ENCODE data around the gene TMEM107.

Gene TMEM107

DNA sequence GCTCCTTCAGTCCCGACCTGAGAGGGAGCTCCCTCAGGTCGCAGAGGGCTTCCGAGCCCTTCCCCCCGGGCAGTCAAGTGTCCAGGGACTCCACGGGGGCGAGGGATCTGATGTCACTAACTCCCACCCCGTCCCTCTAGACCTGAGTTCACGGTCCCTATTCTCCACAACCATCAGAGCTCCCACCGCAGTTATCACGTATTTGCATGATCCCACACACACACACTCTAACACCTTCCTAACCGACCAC, 20.3 kb downstream of the TMEM107 start:
- FAIRE-seq, result no peak
- TF ChIP-seq POU2F2 (IDR thresholded peaks at IDR 0.05; ENCODE audit: low read depth, low read length) (0 out of 2 replicates have a peak, but pooled peaks have one; percentile 78), PAX5 (IDR thresholded peaks at IDR 0.05; ENCODE audit: insufficient read depth, low read length, severe bottlenecking) (no peak), SPI1 (IDR thresholded peaks at IDR 0.05; ENCODE audit: low read depth, low read length) (no peak)
- DNase-seq (ENCODE audit: insufficient read length, low spot score), result no peak

DNA sequence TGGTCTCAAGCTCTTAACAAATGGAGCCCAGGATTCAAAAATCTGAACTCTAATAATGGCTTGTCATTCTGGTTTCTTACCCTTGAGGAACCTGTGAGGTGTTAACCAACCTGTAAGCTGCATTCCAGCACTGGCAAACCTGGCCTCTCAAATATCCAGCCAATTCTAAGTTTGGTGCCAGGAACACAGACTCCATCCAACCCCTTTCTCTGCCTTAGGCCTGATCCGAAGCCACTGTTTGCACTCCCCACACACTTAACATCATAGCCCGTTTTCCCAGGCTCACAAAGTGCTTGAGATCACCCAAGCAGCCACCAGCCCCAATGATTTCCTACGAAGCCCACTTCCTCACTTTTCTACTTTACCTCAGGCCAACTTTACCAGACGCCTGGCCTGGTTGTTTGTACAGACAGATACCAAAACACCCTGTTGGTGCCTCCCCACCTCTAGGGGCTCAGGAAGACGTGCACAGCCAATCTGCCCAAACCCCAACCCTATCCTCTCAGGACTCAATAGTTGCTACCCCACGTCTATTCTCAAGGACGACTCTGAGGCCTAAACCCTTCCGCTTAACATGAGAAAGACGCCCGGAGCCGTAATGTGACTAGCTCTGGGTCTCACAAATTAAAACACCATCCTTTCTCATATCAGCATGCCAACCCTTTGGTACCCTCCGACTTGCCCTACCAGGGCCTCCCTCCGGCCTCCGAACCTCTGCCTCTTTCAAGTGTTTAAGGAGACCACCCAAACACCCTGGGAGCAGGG, 20.8 kb downstream of the TMEM107 start:
- DNase-seq (ENCODE audit: insufficient read length, low spot score) (no peak), FAIRE-seq (no peak)

DNA sequence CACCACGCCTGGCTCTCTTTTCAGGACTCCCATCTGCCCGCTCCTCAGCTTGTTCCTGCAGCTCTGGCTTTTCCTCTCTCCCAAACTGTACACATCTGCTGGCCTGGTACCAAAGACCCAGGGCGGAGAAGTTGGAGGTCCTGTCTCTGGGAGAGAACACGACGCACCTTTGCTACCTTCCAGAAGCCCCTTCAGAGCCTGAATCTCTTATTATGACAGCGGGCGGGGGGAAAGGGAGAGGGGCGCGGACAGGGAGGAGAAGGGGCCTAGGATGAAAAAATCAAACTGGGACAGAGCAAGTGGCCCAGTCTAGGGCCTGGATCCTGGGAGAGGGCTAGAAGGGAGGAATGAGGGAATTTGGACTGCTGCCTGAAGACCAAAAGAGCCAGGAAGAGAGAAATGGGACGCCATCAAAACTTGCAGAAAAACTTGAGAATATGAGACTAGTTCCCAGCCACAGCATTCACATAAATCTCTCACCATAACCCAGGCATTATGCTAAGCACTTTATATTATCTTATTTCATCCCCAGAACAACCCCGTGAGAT, 21.5 kb downstream of the TMEM107 start:
- TF ChIP-seq TAF1 (IDR thresholded peaks at IDR 0.05; ENCODE audit: low read depth, low read length) (no peak), POLR2AphosphoS5 (IDR thresholded peaks at IDR 0.05; ENCODE audit: low read depth, low read length) (no peak), POU2F2 (IDR thresholded peaks at IDR 0.05; ENCODE audit: low read depth, low read length) (no peak), POLR2A (IDR thresholded peaks at IDR 0.05; ENCODE audit: low read depth, low read length) (no peak), PAX5 (IDR thresholded peaks at IDR 0.05; ENCODE audit: insufficient read depth, low read length, severe bottlenecking) (no peak), SPI1 (IDR thresholded peaks at IDR 0.05; ENCODE audit: low read depth, low read length) (no peak)

More for the DNA sequence above, 20.8 kb downstream of the TMEM107 start:
- TF ChIP-seq TAF1 (IDR thresholded peaks at IDR 0.05; ENCODE audit: low read depth, low read length) (no peak), POLR2AphosphoS5 (IDR thresholded peaks at IDR 0.05; ENCODE audit: low read depth, low read length) (no peak), POLR2A (IDR thresholded peaks at IDR 0.05; ENCODE audit: low read depth, low read length) (no peak), POU2F2 (IDR thresholded peaks at IDR 0.05; ENCODE audit: low read depth, low read length) (no peak)

DNA sequence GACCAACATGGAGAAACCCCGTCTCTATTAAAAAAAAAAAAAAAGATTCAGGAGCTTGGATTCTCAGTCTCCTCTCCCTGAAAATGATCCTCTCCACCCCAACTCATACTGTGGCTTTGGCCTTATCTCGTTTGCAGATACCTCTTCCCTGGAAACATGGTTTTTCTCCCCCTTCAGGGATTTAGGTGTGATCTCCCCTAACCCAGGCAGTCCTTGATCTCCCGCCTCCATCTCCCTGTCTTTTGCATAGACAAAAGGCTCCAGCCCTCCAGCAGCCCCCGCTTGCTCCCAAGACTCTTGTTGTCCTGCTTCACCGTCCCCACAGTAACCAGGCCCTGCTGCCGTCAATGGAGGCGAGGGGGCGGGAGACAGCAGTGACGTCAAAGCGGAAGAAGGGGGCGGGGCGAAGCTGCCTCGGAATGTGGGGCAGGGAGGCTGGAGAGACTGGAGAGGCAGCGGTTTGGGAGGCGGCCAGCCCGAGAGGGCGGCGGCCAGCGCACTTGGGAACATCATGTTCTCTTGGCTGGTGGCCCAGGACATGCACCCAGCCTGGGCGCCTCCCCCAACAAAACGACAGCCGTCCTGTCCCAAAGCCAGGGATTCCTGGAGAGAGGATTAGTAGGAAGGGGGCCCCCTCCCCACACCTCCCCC, 22.1 kb downstream of the TMEM107 start:
- DNase-seq (ENCODE audit: insufficient read length, low spot score), result no peak
- TF ChIP-seq SPI1 (IDR thresholded peaks at IDR 0.05; ENCODE audit: low read depth, low read length), result 0 out of 2 replicates have a peak, but pooled peaks have one; percentile 5
- no peak for TF ChIP-seq POU2F2 (IDR thresholded peaks at IDR 0.05; ENCODE audit: low read depth, low read length)
- TF ChIP-seq TAF1 (IDR thresholded peaks at IDR 0.05; ENCODE audit: low read depth, low read length), result 0 out of 2 replicates have a peak, but pooled peaks have one; percentile 26
- FAIRE-seq, result peak; percentile 85

More for the DNA sequence above, 21.5 kb downstream of the TMEM107 start:
- FAIRE-seq (no peak), DNase-seq (ENCODE audit: insufficient read length, low spot score) (no peak)

DNA sequence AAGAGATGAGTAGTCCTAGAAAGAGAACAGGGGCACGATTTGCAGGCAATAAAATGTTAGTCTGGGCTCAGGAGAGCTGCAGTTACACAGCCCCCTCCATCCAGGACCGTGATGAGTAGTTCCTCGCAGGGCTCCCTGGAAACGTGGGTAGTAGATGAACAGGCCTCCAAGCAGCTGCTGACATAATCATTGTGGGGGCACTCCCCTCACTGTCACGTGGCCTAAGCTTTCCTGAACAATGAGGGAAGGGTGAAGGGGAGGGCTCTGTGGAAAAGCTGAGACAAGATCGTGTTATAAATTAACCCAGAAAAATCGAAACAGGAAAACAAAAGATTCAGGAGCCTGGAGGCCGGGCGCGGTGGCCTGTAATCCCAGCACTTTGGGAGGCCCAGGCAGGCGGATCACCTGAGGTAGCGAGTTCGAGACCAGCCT, 22.6 kb downstream of the TMEM107 start:
- TF ChIP-seq SPI1 (IDR thresholded peaks at IDR 0.05; ENCODE audit: low read depth, low read length) (no peak), POLR2AphosphoS5 (IDR thresholded peaks at IDR 0.05; ENCODE audit: low read depth, low read length) (no peak), TAF1 (IDR thresholded peaks at IDR 0.05; ENCODE audit: low read depth, low read length) (no peak), PAX5 (IDR thresholded peaks at IDR 0.05; ENCODE audit: insufficient read depth, low read length, severe bottlenecking) (no peak), POU2F2 (IDR thresholded peaks at IDR 0.05; ENCODE audit: low read depth, low read length) (no peak), POLR2A (IDR thresholded peaks at IDR 0.05; ENCODE audit: low read depth, low read length) (no peak)
- DNase-seq (ENCODE audit: insufficient read length, low spot score) (no peak), FAIRE-seq (peak; percentile 43)

DNA sequence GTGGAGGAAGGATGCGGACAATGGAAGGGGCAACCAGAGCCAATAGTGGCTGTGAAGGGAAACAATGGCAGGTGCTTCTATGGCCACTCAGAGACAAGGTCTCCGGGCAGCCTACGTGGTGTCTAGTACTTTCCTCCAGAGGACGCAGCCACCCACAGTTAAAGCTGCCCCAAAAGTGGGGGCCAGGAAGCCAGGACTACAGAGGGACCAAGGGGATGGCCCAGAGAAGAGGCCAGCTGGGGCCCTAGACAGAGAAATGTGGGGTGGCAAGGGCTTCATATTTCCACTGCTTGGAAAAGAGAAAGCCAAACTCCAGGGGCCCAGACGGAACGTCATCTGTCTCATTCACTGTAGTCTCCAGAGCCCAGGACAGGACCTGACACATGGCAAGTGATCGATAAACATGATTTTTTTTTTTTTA, 23.1 kb downstream of the TMEM107 start:
- no peak for DNase-seq (ENCODE audit: insufficient read length, low spot score)
- TF ChIP-seq POU2F2 (IDR thresholded peaks at IDR 0.05; ENCODE audit: low read depth, low read length), result no peak; the same call in 1 of the 2 replicates
- no peak for TF ChIP-seq TAF1 (IDR thresholded peaks at IDR 0.05; ENCODE audit: low read depth, low read length)
- TF ChIP-seq PAX5 (IDR thresholded peaks at IDR 0.05; ENCODE audit: insufficient read depth, low read length, severe bottlenecking), result no peak
- no peak for TF ChIP-seq POLR2AphosphoS5 (IDR thresholded peaks at IDR 0.05; ENCODE audit: low read depth, low read length)
- TF ChIP-seq POLR2A (IDR thresholded peaks at IDR 0.05; ENCODE audit: low read depth, low read length), result no peak
- TF ChIP-seq SPI1 (IDR thresholded peaks at IDR 0.05; ENCODE audit: low read depth, low read length), result no peak
- FAIRE-seq, result no peak

DNA sequence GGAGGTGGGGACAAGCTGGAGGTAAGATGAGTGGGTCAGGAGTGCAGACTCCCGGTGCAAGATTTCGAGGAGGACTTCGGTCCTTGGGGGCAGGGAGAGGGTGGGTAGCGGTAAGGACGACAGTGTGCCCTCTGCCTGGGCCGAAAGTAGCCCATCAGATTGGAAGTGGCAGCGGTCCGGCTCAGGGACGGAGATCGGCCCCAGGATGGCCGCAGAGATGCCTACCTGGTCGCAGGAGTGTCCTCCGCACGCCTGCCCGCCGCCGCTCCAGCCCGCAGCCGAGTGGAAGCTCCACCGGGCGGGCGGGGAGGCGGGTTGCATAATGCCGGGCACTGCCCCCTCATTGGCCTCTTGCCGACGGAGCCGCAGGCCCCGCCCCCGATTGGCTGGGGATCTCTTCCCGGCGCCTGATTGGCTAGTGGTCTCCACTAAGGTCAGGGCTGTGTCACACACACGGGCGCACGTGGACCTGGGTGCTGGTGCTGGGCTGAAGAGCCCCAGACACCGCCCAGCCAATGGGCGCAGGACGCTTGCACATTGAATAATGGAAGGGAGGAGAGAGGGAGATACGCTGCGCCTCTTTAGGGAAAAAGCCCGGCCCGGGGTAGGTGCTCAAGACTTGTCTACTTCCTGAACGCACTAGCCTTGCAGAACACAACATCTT, 23.9 kb downstream of the TMEM107 start, which contains the start of gene PER1:
Gene PER1 (minus strand): TSS at position 293 of the 664 bp plus-strand sequence. CDS start 1,698 bp downstream, outside the sequence.
- TF ChIP-seq POU2F2 (IDR thresholded peaks at IDR 0.05; ENCODE audit: low read depth, low read length) (0 out of 2 replicates have a peak, but pooled peaks have one; percentile 48), TAF1 (IDR thresholded peaks at IDR 0.05; ENCODE audit: low read depth, low read length) (peak; percentile 78), POLR2A (IDR thresholded peaks at IDR 0.05; ENCODE audit: low read depth, low read length) (peak; percentile 74), SPI1 (IDR thresholded peaks at IDR 0.05; ENCODE audit: low read depth, low read length) (no peak), PAX5 (IDR thresholded peaks at IDR 0.05; ENCODE audit: insufficient read depth, low read length, severe bottlenecking) (no peak), POLR2AphosphoS5 (IDR thresholded peaks at IDR 0.05; ENCODE audit: low read depth, low read length) (peak; percentile 81)
- FAIRE-seq (peak; percentile 94), DNase-seq (ENCODE audit: insufficient read length, low spot score) (peak; percentile 75)

DNA sequence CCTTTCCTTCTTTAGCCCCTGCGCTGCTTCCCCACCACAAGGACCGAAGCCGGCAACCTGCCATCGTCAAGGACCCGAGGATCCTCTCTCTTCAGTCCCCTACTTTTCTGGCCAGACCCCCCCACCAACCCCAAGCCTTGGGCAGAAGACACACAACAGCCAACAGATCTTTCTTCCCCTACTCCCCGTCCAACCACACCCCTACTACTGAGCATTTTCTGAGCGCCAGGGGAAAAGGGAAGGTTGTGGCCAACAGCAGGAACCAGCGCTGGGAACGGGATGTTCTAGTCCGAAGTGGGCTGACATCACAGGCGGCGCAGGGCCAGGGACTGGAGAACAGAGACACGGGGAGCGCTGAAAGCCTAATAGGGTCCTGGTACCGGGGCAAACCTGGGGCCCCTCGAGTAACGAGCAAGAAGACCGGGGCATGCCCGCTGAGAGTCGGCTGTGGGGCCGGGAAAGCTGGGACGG, 24.5 kb downstream of the TMEM107 start:
- FAIRE-seq, result no peak
- DNase-seq (ENCODE audit: insufficient read length, low spot score), result no peak

More for the DNA sequence above, 24.5 kb downstream of the TMEM107 start:
- no peak for TF ChIP-seq POLR2A (IDR thresholded peaks at IDR 0.05; ENCODE audit: low read depth, low read length)
- TF ChIP-seq PAX5 (IDR thresholded peaks at IDR 0.05; ENCODE audit: insufficient read depth, low read length, severe bottlenecking), result no peak
- TF ChIP-seq TAF1 (IDR thresholded peaks at IDR 0.05; ENCODE audit: low read depth, low read length), result no peak
- no peak for TF ChIP-seq POLR2AphosphoS5 (IDR thresholded peaks at IDR 0.05; ENCODE audit: low read depth, low read length)
- TF ChIP-seq SPI1 (IDR thresholded peaks at IDR 0.05; ENCODE audit: low read depth, low read length), result no peak
- no peak; the same call in 1 of the 2 replicates for TF ChIP-seq POU2F2 (IDR thresholded peaks at IDR 0.05; ENCODE audit: low read depth, low read length)
